Endothelial cell (in vitro differentiated cells): ENCODE results near the gene SGSM2. TPM values are rescaled to one million over a fixed set of nuclear protein-coding genes. Genes with fewer than 3 reads are reported as not detected.

Experiments
- DNase-seq: peaks from one replicate; pipeline ENCODE4 v3.0.0; 2021; ENCODE audit warnings: low spot score
- H3K27ac Mint-ChIP-seq: one replicate; pipeline ENCODE4 v1.8.0; 2021; ENCODE audit warnings: mixed read lengths, inconsistent platforms; ENCODE audit not compliant: unreplicated experiment
- H3K27me3 Mint-ChIP-seq: one replicate; pipeline ENCODE4 v1.8.0; 2021; ENCODE audit warnings: mild to moderate bottlenecking, moderate library complexity, mixed read lengths, inconsistent platforms; ENCODE audit not compliant: unreplicated experiment
- H3K36me3 Mint-ChIP-seq: one replicate; pipeline ENCODE4 v1.8.0; 2021; ENCODE audit warnings: mild to moderate bottlenecking, low read depth, mixed read lengths, inconsistent platforms; ENCODE audit not compliant: unreplicated experiment
- H3K4me1 Mint-ChIP-seq: one replicate; pipeline ENCODE4 v1.8.0; 2021; ENCODE audit warnings: mild to moderate bottlenecking, mixed read lengths, inconsistent platforms; ENCODE audit not compliant: unreplicated experiment
- H3K4me3 Mint-ChIP-seq: one replicate; pipeline ENCODE4 v1.8.0; 2021; ENCODE audit warnings: mild to moderate bottlenecking, mixed read lengths, inconsistent platforms; ENCODE audit not compliant: unreplicated experiment
- H3K9me3 Mint-ChIP-seq: one replicate; pipeline ENCODE4 v1.8.0; 2021; ENCODE audit warnings: mixed read lengths, inconsistent platforms; ENCODE audit not compliant: unreplicated experiment
- CTCF ChIP-seq: fragments of 200-600 bp; sonication (generic); IDR thresholded peaks from one replicate; pipeline ENCODE4 v1.5.0; 2021; ENCODE audit warnings: antibody characterized with exemption; ENCODE audit not compliant: unreplicated experiment
- total RNA-seq: library from RNA; stranded (reverse); fragmentation: NEBNext Ultra II Directional; extraction: Animal tissue kit (Norgen Biotek cat#: 25700); gene quantifications from one replicate; pipeline ENCODE4 v1.2.1, GENCODE V29; 2021; ENCODE audit not compliant: unreplicated experiment

Gene SGSM2
- total RNA-seq, 1 donor from 2014 or later = 65.4 TPM

DNA sequence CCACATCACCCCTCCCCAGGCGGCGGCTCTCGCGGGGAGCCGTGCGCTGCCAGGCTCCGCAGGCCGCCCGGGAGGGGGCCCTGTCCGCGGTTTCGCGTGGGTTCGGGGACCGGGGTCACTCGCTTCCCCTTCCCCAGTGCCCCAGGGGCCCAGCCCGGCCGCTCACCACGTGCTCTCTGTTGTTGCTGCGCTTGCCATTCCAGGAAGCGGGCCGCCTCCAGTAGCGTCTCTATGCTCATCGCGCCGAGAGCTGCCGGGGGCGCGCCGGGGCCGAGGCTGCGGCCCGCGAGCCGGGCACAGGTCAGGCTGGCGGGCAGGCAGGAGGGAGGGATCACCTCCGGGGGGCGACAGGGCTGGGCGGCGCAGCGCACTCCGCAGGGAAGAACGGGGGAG lies 63.2 kb downstream of the SGSM2 start:
- peaks cover 4% of the 10 kb centered on the region for H3K36me3 Mint-ChIP-seq
- H3K4me1 Mint-ChIP-seq = peaks cover 23% of the 10 kb centered on the region
- peaks cover 24% of the 10 kb centered on the region for H3K27me3 Mint-ChIP-seq
- H3K4me3 Mint-ChIP-seq = peak overlapping the region; percentile 81
- TF ChIP-seq CTCF = no peak
- no peak overlapping the region for H3K27ac Mint-ChIP-seq
- DNase-seq = peak; percentile 68
- H3K9me3 Mint-ChIP-seq = no peaks in the 10 kb centered on the region

- peak within 1 kb of the TSS; percentile 96 for H3K4me3 Mint-ChIP-seq
- peaks cover 3% of the 10 kb centered on the region for H3K36me3 Mint-ChIP-seq
- H3K27ac Mint-ChIP-seq = peak within 1 kb of the TSS; percentile 97
- peaks cover 22% of the 10 kb centered on the region for H3K27me3 Mint-ChIP-seq
- no peaks in the 10 kb centered on the region for H3K9me3 Mint-ChIP-seq
- peaks cover 21% of the 10 kb centered on the region for H3K4me1 Mint-ChIP-seq
- DNase-seq = peak; percentile 94
- no peak for TF ChIP-seq CTCF
Observed at GRCh38 chr17:2400877-2401425, 63.6 kb downstream of the SGSM2 start, which contains the start of gene MNT. TSS of gene MNT (minus strand) at chr17:2401060. CDS start at chr17:2400712, 348 bp downstream.

- DNase-seq = peak; percentile 99
- Mint-ChIP-seq H3K4me1 (peaks cover 17% of the 10 kb centered on the region), H3K4me3 (peak overlapping the region; percentile 94), H3K9me3 (no peaks in the 10 kb centered on the region), H3K27me3 (peaks cover 18% of the 10 kb centered on the region), H3K36me3 (no peaks in the 10 kb centered on the region), H3K27ac (peak overlapping the region; percentile 97)
- no peak for TF ChIP-seq CTCF
Observed at GRCh38 chr17:2401426-2402221, 64.3 kb downstream of the SGSM2 start.

DNA sequence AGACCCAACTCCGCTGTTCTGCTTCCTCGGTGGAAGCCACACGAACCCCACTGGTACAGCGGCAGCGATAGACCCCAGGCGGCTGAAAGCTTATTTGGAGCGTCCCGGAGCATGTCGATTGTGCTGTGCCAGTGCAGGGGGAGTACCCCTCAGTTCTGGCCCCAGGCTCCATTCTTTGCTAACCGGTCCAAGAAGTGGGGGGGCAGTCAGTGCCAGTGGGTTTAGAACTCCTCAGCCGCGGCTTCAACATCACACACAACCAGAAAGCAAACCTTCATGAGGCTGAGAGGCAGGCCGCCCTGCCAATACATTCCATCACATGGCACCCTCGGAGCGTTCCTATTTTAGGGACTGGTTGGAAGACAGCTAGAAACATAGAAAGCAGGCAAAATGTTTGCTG lies 65.2 kb downstream of the SGSM2 start:
- H3K27me3 Mint-ChIP-seq = peaks cover 16% of the 10 kb centered on the region

More for the DNA sequence above, 65.2 kb downstream of the SGSM2 start:
- peaks cover 12% of the 10 kb centered on the region for H3K4me1 Mint-ChIP-seq
- H3K27ac Mint-ChIP-seq = peak overlapping the region; percentile 75
- H3K4me3 Mint-ChIP-seq = peak overlapping the region; percentile 85
- no peak for TF ChIP-seq CTCF
- H3K9me3 Mint-ChIP-seq = no peaks in the 10 kb centered on the region
- no peak for DNase-seq
- H3K36me3 Mint-ChIP-seq = no peaks in the 10 kb centered on the region
